ENCODE data around the gene CLN6.

CLN6 gene

GRCh38 chr15:68275165-68275746 lies 45.7 kb upstream of the CLN6 start:
- no peak for TF ChIP-seq CTCF (conservative IDR thresholded peaks at IDR 0.05; ENCODE audit: low read depth, low read length)
- no peak overlapping the region for H3K4me3 ChIP-seq (ENCODE audit: low read length)
- no peak for DNase-seq (ENCODE audit: low read depth)

GRCh38 chr15:68274201-68274848 lies 44.8 kb upstream of the CLN6 start:
- DNase-seq (ENCODE audit: low read depth) = no peak
- no peak overlapping the region for H3K4me3 ChIP-seq (ENCODE audit: low read length)

GRCh38 chr15:68272721-68273271 lies 43.3 kb upstream of the CLN6 start:
- no peak for DNase-seq (ENCODE audit: low read depth)
- TF ChIP-seq CTCF (conservative IDR thresholded peaks at IDR 0.05; ENCODE audit: low read depth, low read length) = no peak
- no peak overlapping the region for H3K4me3 ChIP-seq (ENCODE audit: low read length)

More at GRCh38 chr15:68274201-68274848, 44.8 kb upstream of the CLN6 start:
- no peak for TF ChIP-seq CTCF (conservative IDR thresholded peaks at IDR 0.05; ENCODE audit: low read depth, low read length)

- no peak overlapping the region for H3K4me3 ChIP-seq (ENCODE audit: low read length)
- DNase-seq (ENCODE audit: low read depth) = no peak
- TF ChIP-seq CTCF (conservative IDR thresholded peaks at IDR 0.05; ENCODE audit: low read depth, low read length) = no peak
Observed at GRCh38 chr15:68271854-68272471, 42.4 kb upstream of the CLN6 start.

GRCh38 chr15:68268405-68268804 lies 38.9 kb upstream of the CLN6 start:
- H3K4me3 ChIP-seq (ENCODE audit: low read length) = no peak overlapping the region
- DNase-seq (ENCODE audit: low read depth) = no peak
- no peak for TF ChIP-seq CTCF (conservative IDR thresholded peaks at IDR 0.05; ENCODE audit: low read depth, low read length)

- no peak for TF ChIP-seq CTCF (conservative IDR thresholded peaks at IDR 0.05; ENCODE audit: low read depth, low read length)
- DNase-seq (ENCODE audit: low read depth) = no peak
- no peak overlapping the region for H3K4me3 ChIP-seq (ENCODE audit: low read length)
Observed at GRCh38 chr15:68265674-68266073, 36.1 kb upstream of the CLN6 start.
